ENCODE measurements around the gene ZNF677.
"Not testable (repeated sequence)": the region's sequence is repeated elsewhere in the genome, so short reads cannot be mapped to it uniquely, and the experiment has no call there.

ZNF677 gene

GRCh38 chr19:53254411-53255341 lies at the start of gene ZNF677:
TSS of gene ZNF677 (minus strand) at chr19:53254873. CDS start at chr19:53251550, 3,323 bp downstream.
- DNase-seq: no peak

- not testable (repeated sequence) for DNase-seq
These were observed 46.7 kb upstream of the ZNF677 start for GRCh38 chr19:53301341-53301740.

DNA sequence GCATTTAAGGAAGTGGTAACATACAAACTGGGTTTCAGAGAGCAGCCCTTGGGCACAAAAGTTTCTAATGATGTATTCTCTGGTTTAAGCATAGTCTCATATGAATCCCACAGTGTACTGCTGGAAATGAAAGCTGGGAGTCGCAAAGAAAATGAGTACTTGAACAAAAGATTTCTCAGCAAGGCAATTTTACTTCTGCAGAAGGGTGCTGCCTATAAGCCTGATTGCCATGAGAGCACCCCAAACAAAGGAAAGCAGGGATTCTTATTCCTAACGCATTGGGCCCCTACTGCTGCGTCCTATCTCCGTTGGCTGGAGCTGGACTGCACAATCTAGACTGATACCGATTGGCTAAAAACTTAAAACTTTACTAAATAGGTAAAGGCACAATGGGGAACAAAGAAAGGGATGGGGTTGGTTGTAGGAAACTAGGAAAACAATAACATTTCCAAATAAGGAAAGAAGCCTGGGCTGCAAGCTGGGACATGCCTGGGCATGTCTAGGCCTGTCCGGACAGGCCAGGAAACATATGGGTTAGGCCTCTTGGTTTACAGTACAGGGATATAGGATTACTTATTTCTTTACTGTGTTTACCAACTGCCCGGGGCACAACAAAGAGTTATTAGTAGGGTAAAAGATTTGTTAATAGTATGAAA lies 40.2 kb upstream of the ZNF677 start:
- DNase-seq: no peak

DNA sequence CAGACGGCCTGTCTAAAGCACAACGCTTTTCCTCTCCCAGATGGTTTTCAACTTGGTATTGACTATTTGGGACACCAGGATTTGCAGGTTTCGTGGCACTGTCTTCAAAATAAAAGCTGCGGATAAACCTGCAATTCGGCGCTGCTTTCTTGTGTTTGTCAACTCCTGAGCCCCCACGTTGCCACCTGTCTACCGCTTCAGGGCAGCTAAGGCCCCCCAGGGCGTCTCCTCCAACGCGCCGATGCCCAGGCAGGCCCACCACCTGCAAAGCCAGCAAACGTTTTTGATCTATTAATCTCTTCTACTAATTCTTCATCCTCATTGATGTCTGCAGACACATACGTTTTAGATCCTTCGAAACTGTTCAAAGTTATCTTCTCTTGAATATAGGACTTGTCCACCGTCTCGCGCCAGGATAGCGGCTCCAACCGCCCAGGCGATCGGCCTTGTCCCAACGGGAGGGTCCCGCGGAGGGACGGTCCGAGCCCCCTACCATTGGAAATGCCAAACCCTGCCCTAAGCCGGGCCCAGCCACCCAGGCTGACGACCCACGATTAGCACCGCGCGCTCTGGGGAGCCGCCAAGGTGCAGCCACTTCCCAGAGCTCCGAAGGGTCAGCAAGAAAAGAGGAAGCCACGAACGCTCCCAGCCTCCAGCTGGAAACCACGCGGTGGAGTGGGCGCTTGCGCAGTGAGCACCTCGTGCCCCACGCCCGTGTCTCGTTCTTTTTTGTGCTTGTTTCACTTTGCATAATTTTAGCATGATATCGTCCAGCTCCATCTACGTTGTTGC lies 36.3 kb upstream of the ZNF677 start:
- DNase-seq: no peak

- no peak for DNase-seq
These were observed 30.4 kb upstream of the ZNF677 start for GRCh38 chr19:53285087-53285486.

- not testable (repeated sequence) for DNase-seq
These were observed 27.3 kb upstream of the ZNF677 start for GRCh38 chr19:53281947-53282346.

DNA sequence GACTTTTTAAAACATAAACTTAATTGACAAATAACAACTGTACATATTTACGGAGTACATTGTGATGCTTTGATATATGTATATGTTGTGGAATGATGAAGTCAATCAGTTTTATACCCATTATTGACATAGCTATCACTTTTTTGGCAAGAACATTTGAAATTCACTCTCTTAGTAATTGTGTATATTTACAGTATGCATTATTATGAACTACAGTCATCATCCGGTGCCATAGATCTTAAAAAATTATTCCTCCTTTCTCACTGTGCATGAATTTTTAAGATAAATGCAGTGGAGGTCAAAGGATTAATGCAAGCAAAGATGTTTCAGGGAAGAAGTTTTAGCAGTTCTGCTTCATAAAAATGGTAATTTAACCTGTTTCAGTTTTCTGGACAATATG lies 20.8 kb upstream of the ZNF677 start:
- DNase-seq: no peak

- DNase-seq: no peak
These were observed 17.4 kb upstream of the ZNF677 start for GRCh38 chr19:53272044-53272443.

DNA sequence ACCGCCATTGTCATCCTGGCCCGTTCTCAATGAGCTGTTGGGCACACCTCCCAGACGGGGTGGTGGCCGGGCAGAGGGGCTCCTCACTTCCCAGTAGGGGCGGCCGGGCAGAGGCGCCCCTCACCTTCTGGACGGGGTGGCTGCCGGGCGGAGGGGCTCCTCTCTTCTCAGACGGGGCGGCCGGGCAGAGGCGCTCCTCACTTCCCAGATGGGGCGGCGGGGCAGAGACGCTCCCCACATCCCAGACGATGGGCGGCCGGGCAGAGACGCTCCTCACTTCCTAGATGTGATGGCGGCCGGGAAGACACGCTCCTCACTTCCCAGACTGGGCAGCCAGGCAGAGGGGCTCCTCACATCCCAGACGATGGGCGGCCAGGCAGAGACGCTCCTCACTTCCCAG lies 15.2 kb upstream of the ZNF677 start:
- DNase-seq: not testable (repeated sequence)

DNA sequence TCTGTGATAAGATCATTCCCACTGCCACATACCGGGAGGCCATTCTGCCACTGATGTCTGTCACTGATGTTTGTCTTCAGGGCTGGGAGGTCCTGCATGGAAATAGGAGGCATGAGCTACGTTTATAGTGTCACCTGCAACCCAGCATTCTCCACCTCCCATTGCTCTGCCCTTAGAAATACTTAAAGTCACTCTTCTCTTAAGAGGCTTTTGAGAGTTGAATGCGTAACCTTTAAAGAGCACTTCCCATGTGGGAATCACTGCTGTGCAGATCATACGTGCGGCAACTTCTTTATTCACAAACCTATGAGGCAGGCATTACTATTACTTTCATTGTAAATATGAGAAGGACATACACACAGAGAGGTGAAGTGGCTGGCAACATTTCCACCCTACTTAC lies 12.9 kb upstream of the ZNF677 start, which contains the start of gene VN1R4:
VN1R4 (minus strand) TSS at position 101 of the 400 bp plus-strand sequence; CDS start at position 43, 58 bp downstream.
- DNase-seq: not testable (repeated sequence)

- DNase-seq: not testable (repeated sequence)
These were observed 3.2 kb upstream of the ZNF677 start, which contains the start of gene VN1R2 for GRCh38 chr19:53257715-53258342. TSS of gene VN1R2 (plus strand) at chr19:53258292. CDS start at chr19:53258376, 84 bp downstream.

DNA sequence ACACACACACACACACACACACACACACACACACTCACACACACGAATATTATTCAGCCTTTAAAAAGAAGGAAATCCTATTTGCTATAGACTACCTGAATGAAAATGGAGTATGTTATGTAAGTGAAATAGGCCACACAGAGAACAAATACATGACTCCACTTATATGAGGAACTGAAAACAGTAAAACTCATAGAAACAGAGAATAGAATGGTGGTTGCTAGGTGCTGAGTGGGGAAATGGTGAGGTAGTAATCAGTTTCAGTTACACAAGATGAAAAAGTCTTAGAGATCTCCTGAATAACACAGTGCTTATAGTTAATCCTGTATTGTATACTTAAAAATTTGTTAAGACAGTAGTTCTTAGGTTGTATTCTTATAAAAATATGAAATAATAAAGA lies 8.2 kb downstream of the ZNF677 start:
- DNase-seq: no peak

- no peak for DNase-seq
These were observed 17.4 kb downstream of the ZNF677 start for GRCh38 chr19:53237114-53237777.

DNA sequence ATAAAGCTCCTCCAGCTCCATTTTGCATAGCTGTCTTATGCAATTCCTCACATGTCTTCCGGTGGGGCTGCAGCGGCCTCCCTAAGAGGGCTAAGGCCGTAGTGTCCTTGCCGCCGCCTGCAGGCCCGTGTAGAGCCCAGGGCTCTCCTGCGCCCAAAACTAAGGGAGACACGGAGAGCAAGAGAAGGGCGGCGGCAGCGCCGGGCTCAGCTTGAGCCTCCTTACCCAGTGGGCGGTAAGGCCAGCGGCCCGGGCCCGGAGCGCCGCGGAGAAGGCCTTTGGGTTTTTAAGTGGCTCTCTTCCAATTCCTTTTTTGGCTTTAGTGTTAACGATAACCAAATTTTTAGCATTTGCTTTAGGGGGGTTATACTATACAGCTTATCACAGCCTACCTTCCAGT lies 30.1 kb downstream of the ZNF677 start:
- DNase-seq: no peak

GRCh38 chr19:53222716-53223115 lies 32.0 kb downstream of the ZNF677 start:
- DNase-seq: not testable (repeated sequence)

GRCh38 chr19:53212703-53213320 lies 41.9 kb downstream of the ZNF677 start:
- DNase-seq: no peak

DNA sequence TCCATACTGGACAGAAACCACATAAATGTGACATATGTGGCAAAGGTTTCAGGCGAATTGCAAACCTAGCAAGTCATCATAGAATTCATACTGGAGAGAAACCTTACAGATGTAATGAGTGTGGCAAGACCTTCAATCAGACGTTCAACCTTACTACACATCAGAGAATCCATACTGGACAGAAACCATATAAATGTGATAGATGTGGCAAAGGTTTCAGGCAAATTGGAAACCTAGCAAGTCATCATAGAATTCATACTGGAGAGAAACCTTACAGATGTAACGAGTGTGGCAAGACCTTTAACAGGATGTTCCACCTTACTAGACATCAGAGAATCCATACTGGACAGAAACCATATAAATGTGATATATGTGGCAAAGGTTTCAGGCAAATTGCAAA lies 43.1 kb downstream of the ZNF677 start:
- DNase-seq: not testable (repeated sequence)

DNA sequence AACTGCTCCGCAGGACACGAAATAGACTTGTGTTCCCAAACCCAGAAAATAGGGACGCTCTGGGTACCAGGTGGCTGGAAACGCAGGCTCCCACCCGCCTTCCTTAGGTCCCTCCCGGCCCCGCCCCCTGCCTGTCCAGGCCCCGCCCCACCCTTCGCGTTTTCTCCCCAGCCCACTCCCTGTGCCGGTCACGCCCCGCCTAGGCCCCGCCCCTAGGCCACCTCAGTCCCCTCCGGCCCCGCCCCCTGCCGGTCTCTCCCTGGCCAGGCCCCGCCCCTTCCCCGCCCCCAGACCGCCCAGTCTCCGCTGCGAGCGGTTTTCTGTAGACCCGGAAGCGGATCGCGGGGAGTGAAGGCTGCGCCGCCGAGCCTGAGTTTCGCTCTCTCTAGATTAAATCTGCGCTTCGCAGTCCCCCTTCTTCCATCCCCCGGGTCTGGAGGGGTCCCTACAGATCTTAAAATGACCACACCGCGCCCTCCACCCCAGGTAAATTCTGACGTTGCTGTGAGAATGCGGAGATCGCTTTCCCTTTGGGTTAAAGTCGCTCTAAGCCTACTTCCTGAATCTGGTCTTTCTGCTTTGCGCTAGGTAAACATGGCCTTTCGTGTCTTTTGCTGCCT lies 57.8 kb downstream of the ZNF677 start:
- no peak for DNase-seq

DNA sequence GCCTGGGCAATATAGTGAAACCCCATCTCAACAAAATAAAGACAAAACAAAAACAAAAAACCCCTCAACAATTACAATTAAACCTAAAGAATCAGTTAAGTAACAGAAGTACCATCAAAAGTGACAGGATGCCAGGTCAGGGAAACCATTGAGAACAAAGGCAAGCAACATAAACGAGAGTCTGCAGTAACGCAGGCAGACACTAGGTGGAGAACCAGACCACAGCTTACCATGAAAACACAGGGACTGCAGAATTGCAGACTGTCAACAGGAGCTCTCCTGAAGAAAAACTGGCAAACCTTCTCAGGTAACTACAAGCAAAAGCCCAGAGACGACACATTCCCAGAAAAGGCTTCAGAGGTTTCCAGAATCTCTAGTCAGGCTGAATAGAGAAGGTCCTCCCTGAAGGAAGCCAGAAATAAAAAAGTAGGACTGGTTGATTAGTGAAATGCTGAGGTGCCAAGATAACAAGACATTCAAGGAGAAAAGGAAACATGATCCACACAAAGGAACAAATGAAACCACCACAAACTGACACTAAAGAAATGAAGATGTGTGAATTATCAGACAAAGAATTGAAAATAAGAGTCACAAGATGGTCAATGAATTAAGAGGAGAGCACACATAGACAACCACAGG lies 59.3 kb downstream of the ZNF677 start:
- no peak for DNase-seq

DNA sequence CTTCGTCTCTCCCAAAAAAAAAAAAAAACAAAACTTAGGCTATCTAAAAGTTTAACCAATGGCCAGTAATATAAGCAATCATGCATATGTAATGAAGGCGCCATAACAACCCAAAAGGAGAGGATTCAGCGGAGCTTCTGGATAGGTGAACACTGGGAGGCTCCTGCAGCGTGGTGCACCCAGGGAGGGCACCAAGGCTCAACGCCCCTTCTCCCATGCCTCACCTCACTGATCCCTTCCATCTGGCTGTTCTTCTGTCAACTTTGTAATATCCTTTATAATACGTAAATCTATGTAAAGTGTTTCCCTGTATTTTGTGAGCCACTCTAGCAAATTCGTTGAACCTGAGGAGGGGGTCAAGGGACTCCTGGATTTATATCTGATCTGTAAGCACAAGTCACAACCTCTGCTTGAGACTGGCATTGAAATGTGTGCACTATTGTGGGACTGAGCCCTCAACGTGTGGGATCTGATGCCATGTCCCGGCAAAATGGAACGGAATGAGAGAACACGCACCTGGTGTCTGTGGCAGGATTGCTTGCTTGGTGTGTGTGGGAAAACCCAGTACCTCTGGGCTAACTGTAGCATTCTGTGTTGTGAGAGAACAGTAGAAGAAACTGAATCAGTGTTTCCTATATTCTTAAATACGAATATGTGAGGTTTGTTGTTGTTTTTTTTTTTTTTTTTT lies 61.0 kb downstream of the ZNF677 start:
- no peak for DNase-seq

Data from cortex of kidney (tissue), 1 donor.